HG02870 (cell line): ENCODE measurements around the gene LRRC8C.
"Not testable (repeated sequence)": the region's sequence is repeated elsewhere in the genome, so short reads cannot be mapped to it uniquely, and the experiment has no call there.

ENCODE experiments used
- ATAC-seq: cut with Tn5 transposase; IDR thresholded peaks from one replicate; pipeline ENCODE4 v1.9.1; 2021; ENCODE audit warnings: mild to moderate bottlenecking, moderate library complexity; ENCODE audit not compliant: unreplicated experiment

Gene LRRC8C

GRCh38 chr1:89607586-89608318 lies 25.2 kb upstream of the LRRC8C start:
- no peak for ATAC-seq

GRCh38 chr1:89608319-89608983 lies 24.5 kb upstream of the LRRC8C start:
- ATAC-seq: no peak

GRCh38 chr1:89608984-89609725 lies 23.8 kb upstream of the LRRC8C start:
- ATAC-seq: no peak

DNA sequence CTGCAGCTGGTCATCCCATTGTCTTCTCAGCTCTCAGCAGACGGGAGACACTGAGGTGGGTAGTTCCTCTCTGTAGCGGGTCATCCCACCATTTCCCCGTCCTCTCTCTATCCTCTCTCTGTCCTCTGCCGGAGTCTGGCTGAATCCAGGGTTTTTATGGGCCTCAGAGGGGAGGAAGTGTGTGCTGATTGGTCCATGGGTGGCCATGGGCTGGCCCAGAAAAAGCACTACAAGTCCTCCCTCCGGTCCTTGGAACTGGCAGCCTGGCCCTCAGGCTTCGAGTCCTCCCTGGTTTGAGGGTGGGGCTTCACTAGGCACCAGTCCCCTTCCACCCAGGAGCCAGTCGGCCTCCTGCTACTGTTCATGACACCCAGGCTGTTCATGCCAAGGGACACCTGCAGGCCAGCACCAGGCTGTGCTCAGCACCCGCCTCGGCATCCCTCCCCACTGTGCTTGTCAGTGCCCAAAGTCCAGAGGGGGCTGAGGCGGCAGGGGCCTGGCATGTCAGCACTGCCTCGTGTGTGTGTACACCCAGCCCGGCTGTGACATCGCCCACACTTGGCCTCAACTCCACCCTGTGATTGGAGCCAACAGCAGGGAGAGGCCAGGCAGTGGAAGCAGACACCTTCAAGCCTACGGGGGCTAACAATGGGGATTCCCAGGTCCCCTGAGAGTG lies 23.0 kb upstream of the LRRC8C start:
- no peak for ATAC-seq

GRCh38 chr1:89610457-89611011 lies 22.4 kb upstream of the LRRC8C start:
- ATAC-seq: no peak

DNA sequence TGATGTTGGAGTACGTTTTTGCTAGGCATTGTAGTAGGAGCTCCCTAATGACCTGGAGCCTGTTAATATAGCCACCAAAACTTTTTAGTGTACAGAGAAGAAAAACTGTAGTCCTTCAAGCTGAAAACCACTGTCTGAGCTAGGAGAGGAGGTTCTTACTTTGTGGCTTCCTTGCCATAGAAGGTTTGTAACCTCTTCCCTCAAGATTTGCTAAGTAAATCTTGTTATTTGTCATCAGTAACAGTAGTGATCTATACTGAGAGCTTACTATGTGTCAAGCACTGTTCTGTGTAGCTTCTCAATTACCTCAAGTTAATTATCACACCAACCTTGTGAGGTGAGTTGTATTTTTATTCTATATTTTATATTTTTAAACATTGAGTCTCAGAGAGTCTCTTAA lies 21.2 kb upstream of the LRRC8C start:
- ATAC-seq: peak; percentile 98

GRCh38 chr1:89613928-89614327 lies 19.0 kb upstream of the LRRC8C start:
- no peak for ATAC-seq

DNA sequence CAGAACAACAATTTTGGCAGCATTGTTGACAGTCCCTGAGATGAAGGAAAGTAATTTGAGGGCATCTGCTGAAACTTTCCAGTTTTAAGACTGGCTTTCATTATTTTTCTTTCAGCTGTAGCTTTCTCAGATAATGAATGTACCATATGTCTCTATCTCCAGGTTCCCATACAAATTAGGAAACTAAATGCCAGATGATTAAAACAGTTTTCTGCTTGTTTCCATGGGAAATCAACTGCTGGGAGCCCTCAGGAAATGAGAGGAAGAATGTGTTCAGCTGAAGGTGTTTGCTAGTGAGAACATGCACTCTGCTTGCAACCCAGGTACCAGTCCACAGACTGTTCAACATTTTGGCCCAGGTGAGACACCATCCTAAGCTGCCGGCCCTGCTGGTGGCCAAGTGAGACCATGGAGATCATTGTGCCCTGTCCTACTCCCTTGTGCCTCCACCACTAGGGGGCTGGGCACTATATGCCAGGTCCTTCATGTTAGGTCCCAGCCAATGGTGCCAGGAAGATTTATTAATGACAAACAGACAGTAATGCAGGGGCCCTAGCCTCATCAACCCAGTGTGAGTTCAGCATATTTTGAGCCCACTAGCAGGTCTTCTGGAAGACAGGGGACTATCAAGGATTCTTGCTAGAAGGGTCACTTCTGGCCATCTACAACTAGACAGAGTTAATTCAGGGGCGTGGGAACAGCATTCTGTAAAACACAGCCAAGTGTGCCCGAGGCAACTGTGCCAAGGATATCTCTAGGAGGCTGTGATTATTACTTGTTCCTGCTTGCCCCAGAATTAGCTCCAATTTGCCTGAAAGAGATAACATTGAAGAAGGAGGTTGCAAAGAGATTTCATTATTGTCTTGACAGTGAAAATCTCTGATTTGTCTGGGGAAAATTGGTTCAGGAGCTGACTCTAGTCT lies 17.0 kb upstream of the LRRC8C start:
- ATAC-seq: no peak

DNA sequence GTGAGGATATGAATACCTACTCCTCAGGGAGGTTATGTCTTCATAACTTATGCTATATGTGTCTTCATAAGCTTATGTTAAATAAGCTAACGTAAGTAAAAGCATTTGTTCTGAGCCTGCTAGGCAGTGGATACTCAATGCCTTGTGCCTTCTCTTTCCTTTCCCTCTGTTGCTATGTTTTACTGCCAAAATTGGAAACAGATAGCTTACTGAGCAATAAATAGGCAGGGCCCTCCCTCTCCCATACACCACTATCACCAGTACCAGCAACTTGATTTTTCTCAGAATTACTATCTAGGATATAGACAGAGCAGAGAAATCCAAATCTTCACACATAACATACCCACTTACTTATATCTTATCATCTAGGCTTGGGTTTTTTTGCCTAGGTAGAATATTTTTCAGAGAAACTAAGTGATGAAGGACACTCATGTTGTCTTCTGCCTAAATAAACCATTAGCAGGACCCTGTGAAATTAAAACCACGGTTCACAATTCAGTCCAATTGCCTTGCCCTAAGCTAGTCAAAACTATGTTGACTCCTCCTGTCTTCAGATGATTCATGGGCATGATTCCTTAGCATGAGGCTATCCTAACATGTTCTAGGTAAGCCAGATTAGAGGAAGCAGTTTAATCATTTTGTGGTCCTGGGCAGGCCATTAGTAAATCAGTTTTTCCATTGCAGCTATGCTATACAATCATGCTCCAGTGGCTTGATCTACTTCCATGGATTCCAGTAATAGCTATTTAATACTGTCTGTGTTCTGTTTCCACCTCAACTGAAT lies 15.9 kb upstream of the LRRC8C start:
- ATAC-seq: no peak

GRCh38 chr1:89620664-89621063 lies 12.3 kb upstream of the LRRC8C start:
- ATAC-seq: no peak

GRCh38 chr1:89622895-89623294 lies 10.0 kb upstream of the LRRC8C start:
- ATAC-seq: no peak

DNA sequence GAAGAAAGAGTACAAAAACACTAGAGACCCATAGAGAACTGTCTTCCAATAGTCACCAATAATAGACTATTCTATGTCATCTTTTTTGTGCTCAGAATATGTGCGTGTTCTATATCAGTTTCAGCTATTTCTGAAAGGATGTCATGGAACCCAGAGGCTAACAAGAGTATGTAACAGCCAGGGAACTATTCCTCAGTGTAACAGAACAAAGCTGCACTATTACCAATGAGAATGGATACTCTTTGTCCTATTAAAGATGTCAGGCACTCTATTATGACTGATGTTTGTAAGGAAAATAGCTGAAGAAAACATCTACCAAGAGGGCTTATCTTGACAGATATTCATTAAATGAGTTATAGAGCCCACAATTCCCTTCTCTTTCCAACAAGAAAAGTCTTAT lies 8.6 kb upstream of the LRRC8C start:
- ATAC-seq: no peak

DNA sequence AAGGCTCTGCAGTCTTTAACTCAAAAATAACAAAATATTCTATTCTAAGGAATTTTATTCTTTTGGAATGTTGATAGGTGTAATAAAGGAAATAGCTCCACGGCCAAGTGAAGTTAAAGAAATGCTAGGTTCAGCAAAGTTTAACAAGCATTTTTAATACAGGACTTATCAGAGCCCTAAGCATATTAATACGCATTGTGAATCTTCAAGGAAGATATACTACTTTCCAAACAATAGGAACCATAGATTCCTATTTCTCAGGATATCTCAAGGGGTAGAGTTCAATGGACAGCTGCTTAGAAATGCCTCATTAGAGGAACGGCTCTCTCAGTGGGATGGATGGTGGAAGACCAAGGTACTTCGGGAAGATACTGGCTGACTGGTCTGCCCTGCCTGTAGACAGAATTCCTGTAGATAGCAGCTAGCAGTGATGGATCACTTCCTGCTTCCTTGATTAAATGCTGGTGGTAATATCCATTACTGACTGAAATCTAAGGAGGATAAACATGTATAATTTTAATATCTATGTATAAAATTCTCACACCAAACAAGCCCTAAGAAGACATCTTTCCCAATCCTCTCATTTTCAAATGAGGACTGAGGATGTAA lies 8.1 kb upstream of the LRRC8C start:
- no peak for ATAC-seq

DNA sequence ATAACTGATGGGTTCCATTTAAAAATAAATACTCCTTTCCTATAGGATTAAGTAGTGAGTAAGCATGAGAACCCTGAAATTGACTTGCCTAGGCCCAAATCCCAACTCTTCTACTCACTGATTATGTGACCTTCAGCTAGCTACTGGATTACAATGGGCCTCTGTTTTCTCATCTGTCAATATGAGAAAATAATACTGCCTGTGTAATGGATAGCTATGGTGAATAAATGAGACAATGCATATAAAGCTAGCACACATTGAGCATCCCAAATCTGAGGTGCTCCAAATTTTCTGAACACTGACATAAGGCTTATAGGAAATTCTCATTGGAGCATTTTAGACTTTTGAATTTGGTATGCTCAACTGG lies 5.3 kb upstream of the LRRC8C start:
- no peak for ATAC-seq

- ATAC-seq: no peak
Observed at GRCh38 chr1:89629146-89629545, 3.8 kb upstream of the LRRC8C start.

DNA sequence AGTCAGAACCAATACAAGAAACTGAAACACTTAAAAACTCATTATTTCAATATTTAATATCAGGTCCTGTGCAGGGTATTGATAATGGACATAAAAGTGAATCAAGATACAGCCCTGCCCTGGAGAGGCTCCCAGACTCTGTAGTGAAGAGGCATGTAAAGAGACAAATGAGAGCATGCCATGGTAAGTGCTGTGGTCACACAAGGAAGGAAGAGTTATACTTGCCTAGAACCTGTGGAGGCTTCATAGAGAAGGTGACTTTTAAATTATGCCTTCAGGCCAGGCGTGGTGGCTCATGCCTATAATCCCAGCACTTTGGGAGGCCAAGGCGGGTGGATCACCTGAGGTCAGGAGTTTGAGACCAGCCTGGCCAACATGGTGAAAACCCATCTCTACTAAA lies 3.3 kb upstream of the LRRC8C start:
- ATAC-seq: not testable (repeated sequence)

GRCh38 chr1:89630048-89630447 lies 2.9 kb upstream of the LRRC8C start:
- ATAC-seq: no peak

GRCh38 chr1:89631816-89632656 lies 884 bp upstream of the LRRC8C start:
- no peak for ATAC-seq
